Activated gamma-delta T cell (primary cell): Measurements from ENCODE around the gene HPCAL1.

ENCODE experiments used
- DNase-seq: peaks from one replicate; lab custom pipeline; 2025; lab: John Stamatoyannopoulos, UW

HPCAL1 gene

DNA sequence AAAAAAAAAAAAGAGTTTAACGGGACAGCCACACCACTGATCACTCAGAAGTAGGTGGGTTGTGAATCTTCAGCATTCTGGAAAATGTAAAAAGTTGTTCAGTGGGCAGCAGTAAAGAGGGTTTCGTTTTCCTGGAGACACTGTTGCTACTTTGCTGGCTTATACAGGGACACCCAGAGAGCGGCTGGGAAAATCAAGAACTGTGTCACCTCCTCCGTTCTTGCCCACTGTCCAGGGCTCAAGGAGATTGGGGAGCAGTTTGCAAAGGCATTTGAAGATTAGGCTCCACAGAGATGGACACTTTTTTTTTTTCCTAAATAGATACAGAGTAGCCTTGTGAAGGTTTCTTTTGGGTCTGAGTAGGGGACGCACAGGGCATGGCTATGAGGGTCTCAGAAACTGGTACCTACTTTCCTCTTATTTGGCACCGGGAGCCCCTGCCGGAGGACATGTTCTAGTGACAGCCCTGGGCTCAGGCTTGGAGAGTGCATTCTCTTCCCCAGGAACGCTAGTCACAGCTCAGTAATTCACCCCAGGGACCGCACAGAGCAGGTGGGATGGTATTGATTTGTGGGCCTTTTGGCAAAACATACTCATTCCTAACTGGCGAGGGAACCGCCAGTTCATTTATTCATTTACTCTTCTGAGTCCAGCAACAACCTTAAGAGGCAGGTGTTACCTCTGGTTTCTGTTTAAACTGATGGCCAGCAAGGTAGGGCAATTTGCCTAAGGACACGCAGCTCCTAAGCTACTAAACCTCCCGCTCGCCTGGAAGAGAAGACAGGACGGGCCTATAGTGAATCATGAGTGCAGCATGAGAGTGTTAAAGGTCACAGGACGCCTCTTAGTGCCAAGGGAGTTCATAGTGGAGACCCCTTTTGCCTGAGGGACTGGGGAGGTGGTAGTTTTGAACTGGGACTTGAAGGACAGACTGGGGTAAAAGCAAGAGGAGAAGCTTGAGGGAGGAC is 53.1 kb downstream of the HPCAL1 start:
- no peak for DNase-seq

DNA sequence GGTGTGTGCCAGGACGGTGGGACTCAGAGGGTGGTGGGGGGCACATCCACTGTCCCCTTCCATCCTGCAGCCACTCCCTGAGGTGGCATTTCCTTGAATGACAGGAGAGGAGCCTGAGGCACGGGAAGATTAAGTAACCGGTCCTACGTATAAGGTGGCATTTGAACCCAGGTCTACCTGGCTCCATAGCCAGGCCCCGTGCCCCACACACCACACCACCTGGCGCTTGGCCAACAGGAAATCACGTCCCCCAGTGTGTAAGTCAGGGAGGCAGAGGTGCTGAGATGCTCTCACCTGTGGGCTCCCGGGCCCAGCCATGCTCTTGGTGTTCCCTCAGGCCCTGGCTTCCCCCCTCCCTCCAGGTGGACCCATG is 53.7 kb downstream of the HPCAL1 start:
- no peak for DNase-seq

GRCh38 chr2:10357193-10358169 is 54.8 kb downstream of the HPCAL1 start:
- no peak for DNase-seq

- no peak for DNase-seq
These were observed 56.5 kb downstream of the HPCAL1 start for GRCh38 chr2:10359246-10359645.

DNA sequence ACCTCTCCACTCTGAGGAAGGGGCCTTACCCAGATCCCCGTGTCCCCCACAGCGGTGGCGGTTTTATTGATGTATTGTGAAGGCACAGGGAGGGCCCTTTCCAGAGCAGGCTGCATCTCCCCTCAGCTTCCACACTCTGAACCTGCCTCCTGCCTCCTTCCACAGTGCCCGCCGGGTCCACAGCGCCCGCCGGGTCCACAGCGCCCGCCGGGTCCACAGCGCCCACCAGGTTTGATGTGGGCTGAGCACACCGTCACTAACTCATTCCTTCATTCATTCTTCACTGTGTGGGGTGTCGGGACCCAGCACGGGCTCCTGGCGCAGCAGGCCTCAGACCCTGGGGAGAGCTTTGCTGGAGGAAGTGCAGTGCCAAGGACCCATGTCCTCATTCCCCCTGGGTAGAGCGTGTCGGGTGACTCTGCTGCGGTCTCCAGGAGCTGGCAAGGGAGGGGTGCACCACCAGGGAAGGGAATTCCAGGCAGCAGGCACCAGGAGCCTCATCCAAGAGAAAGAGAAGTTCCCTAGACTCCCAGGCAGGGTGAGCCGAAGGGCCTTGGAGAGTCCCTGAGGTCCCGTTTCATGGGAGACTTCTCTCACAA is 57.1 kb downstream of the HPCAL1 start:
- no peak for DNase-seq

GRCh38 chr2:10360460-10360849 is 57.8 kb downstream of the HPCAL1 start:
- DNase-seq: no peak

DNA sequence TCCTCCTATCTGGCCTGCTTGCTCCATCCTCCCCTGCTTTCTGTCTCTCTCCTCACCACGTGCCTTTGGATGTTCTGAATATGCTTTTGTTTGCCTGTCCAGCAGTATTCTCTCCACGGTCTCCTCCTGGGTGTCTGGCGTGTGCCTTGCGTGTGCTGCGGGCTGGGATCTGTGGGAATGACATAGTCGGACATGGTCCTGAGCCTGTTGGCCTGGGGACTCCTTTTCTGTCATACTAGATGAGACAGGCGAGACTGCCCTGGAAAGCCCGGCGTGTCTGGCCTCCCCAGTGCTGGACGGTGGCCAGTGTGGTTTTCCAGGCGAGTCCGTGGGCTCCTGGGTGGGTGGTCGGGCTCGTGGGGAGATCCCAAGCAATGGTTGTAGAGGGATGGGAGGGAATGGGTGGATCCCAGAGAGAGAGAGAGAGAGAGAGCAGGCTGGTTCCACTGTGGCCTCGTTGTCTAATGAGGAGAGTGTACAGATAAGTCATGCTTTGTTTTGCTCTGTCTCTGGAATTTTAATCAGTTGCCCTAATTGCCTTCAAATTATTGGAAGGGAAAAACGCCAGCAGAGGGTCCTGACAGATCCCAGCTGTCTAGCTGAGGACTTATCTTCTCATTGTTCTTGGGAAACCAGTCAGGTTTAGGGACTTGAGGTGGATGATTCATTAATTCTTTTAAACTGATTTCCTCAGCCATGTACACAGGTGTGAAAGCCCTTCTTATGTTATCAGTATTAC is 58.3 kb downstream of the HPCAL1 start:
- no peak for DNase-seq

DNA sequence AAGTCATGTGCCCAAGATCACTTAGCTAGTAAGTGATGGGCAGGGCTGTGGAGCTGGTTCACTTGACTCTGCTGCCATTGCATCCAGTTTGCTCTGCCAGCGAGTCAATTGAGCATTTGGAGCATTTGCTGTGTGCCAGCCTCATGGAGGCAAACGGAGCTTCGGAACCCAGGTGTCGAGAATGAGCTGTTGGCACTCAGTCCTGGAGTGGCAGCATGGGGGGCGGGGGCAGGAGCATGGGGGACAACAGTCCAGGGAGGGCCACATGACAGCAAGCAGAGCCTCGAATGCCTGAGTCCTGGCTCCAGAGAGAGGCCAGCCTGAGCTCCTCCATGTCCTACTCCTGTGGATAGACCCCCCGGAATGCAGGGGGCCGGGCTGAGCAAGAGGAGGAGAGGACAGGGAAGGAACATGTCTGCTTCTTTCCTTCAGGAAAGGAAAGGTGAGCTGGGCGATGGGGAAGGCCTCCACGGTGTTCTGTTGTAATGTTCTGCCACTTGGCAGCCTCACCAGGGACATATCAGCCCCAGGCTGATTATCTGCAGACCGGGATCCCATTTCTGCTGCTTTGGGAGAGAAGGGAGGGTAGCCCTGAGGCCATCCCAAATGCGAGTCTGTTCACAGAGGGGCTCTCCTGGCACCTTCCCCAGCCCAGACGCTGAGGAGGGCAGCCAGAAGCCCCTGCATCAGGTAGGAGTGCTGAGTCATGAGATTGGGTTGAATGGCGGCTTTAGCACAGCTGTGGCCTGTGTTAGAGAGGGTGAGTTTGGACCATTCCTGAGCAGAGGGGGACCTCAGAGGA is 59.6 kb downstream of the HPCAL1 start:
- DNase-seq: no peak

GRCh38 chr2:10362898-10363454 is 60.3 kb downstream of the HPCAL1 start:
- no peak for DNase-seq

DNA sequence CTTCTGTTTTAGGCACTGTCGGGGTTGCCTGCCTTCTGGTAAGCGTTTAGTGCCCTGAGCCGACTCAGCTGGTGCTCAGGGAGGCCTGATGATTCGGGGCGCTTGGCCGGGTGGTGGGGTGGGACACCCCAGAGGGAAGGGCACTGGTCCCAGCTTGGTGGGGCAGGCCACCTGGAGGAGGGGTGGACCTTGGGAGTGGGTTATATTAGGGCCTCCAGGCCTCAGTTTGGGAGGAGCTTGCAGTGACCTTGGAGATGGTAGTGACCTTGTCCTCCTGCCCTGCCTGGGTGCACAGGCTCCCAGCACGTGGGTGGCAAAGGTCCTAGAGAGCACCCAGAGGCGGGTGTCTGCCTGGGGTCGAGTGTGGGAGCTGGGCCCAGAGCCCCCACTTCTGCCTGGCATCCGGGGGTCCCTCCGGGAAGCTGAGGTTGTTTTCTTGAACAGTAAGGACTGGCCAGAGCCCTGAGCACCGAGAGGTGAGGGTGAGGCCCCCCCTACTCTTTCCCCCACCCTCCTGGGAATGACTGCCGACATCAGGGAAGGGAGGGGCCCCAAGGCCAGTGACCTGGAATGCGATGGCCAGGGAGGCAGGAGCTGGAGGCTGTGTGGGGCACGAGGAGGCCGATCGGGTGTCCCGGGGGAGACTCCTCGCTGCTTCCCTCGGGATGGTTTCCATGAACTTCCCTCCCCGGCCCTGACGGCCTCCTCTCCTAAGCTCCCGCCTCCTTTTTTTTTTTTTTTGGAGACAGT is 61.3 kb downstream of the HPCAL1 start:
- DNase-seq: no peak

DNA sequence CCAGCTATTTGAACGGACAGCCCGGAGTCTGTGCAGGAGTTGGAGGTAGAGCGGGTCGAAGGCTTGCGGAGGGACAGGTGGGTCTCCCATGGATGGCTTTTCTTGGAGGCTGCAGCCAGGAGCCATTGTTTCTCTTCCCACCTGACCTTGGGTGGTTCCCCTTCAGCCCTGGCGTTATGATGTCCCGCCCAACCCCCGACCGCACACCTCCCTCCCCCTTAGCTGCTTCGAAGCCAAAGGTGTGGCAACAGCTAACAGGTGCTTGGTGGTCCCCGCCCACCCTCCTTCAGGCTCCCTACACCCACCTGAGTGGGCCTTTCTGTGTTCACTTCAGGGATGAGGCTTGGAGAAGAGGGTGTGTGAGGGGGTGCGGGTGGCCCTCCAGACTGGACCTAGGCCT is 62.7 kb downstream of the HPCAL1 start:
- no peak for DNase-seq

- no peak for DNase-seq
These were observed 64.0 kb downstream of the HPCAL1 start for GRCh38 chr2:10366601-10367270.

- DNase-seq: no peak
These were observed 65.1 kb downstream of the HPCAL1 start for GRCh38 chr2:10367472-10368439.

DNA sequence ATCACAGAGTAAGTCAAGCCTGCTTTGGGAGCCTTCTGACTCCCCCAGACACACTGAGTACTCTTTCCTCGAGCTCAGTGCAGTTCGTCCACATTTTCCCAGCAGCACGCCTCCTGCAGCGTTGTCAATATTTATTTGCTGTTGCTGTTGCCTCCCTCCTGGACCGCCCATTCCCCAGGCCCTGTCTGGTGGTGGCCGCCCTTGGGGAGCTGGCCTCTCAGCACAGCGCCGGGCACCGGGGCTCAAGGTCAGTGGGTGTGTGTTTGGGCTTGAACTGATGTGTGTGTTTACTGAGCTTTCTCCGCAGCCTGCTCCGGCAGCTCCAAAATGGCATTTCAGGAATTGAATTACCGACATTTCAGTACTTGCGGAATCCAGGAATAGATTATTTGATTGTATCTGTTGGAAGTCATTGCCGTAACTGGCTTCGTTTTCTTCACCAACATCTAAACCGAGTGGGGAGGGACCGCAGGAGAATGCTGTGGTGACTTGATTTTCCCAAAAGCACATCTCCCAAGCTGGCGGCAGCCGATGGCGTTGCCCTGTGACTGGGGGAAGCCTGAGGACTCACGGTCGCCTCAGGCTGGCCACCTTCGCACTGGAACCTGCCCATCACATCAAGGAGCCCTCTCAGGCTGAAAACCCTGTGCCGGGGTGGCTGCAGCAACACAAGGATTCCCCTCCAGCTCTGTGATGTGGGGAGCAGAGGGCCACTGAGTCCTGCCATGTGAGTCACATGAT is 66.0 kb downstream of the HPCAL1 start:
- DNase-seq: no peak

DNA sequence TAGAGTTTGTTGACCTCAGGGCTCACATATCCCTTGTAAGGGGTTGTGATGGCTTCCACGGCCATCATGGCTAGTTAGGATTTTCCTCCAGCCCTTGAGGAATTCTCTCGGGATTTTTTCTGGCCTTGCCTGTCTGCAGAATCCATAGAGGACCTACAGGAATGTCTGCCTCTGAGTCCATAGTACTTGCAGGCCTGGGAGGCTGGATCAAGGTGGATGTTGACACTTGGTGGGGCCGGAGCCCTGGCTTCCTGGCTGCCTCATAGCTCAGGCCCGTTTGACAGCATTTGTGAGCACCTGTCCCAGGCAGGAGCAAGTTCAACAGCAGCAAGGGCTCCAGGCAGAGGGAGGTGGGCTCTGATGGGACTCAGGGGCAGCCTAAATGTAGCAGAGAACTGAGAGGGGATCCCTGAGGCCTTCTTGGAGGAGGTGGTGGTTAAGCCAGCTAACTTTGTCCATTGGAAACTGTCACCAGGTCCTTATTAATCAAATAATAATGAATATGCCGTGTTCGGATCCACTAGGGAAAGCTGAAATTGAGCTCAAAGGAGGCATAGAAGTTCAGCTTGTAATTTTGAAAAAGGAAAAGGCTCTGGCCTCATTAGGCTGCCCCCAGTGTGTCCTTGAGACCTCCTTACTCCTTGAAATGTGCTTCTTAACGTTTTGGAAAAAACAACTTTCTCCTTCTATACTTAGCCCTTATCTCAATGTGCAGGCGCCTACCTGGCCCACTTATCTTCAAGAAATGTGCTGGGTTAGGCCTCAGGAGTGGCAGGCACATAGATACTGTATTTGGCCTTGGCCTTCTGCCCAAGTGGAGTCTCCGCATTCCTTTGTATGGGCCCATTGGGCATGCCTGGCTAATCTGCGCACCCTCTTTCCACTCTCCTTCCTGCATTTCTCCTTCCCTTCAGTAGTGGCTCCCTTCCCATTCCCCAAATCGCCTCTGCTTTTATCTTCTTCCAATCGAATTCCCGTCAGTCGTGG is 66.9 kb downstream of the HPCAL1 start:
- DNase-seq: no peak

- DNase-seq: no peak
These were observed 67.7 kb downstream of the HPCAL1 start for GRCh38 chr2:10370390-10370789.
